AG04450 (cell line): ENCODE data around the gene NKPD1. TPM values are rescaled to one million over a fixed set of nuclear protein-coding genes. Genes with fewer than 3 reads are reported as not detected.
"Not testable (repeated sequence)": the region's sequence is repeated elsewhere in the genome, so short reads cannot be mapped to it uniquely, and the experiment has no call there.

Experiments
- CTCF ChIA-PET: fragments of 300-600, 350-600 bp; formaldehyde crosslinking; extraction: SDS; loops from one replicate; lab custom pipeline; 2022; ENCODE audit warnings: antibody characterized with exemption, inconsistent platforms; lab: Charles Lee
- POLR2A ChIA-PET: fragments of 350-600 bp; formaldehyde crosslinking; extraction: SDS; loops from one replicate; lab custom pipeline; 2021; ENCODE audit warnings: antibody characterized with exemption, inconsistent platforms; lab: Yijun Ruan, JAX
- DNase-seq: peaks from one replicate; pipeline ENCODE4 v3.0.0-alpha.2; 2011; ENCODE audit warnings: low read depth, low spot score
- H3K27ac ChIP-seq: one replicate; pipeline ENCODE4 v1.5.1; 2012; ENCODE audit warnings: low read depth, low read length, control low read depth
- H3K27me3 ChIP-seq: one replicate; pipeline ENCODE4 v1.6.0; 2012; ENCODE audit warnings: low read length; ENCODE audit not compliant: control insufficient read depth, insufficient read depth
- H3K4me3 ChIP-seq: 2 replicates; pipeline ENCODE4 v1.5.1; 2011; ENCODE audit warnings: mild to moderate bottlenecking, low read depth, low read length, control low read depth
- H3K9me3 ChIP-seq: 2 replicates; pipeline ENCODE4 v1.5.1; 2012; ENCODE audit warnings: low read length; ENCODE audit not compliant: control insufficient read depth, insufficient read depth
- polyA plus RNA-seq: library from polyadenylated mRNA; depleted of rRNA; stranded (reverse); fragments of >200 nt; gene quantifications from 2 replicates; pipeline ENCODE4 v1.2.3, GENCODE V29; 2011
- TF ChIP-seq, protein P1 (sequence below): IDR thresholded peaks from 2 replicates; pipeline ENCODE4 v1.5.1; 2011; ENCODE audit warnings: low read depth, low read length, control low read depth, inconsistent platforms

NKPD1 gene
- polyA plus RNA-seq, 1 experiment = 0.04 TPM

DNA sequence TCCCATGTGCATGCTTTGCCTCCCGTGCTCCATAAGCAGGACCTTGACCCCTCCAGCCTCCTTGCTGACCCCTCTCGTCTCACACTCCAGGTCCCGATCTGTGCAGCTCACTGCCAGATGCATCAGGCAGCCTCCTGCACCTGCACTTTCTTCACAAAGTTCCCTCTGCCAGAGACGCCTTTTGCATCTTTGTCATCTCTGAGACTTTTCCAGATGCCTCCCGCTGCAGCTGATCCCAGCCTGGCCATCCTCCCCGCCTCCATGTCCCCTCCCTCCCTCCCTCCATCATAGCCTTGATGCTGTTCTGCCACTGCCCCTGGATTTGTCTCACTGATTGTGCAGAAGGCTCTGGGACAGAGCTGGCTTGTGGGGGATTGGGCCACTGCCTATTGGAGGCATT lies 38.0 kb downstream of the NKPD1 start:
- no peak for DNase-seq
- H3K27me3 ChIP-seq = no peaks in the 10 kb centered on the region
- H3K4me3 ChIP-seq = no peak overlapping the region
- no peaks in the 10 kb centered on the region; the same call in 1 of the 2 replicates for H3K9me3 ChIP-seq
- ChIA-PET CTCF (no interaction called here), POLR2A (no interaction called here)
- TF ChIP-seq, protein P1, sequence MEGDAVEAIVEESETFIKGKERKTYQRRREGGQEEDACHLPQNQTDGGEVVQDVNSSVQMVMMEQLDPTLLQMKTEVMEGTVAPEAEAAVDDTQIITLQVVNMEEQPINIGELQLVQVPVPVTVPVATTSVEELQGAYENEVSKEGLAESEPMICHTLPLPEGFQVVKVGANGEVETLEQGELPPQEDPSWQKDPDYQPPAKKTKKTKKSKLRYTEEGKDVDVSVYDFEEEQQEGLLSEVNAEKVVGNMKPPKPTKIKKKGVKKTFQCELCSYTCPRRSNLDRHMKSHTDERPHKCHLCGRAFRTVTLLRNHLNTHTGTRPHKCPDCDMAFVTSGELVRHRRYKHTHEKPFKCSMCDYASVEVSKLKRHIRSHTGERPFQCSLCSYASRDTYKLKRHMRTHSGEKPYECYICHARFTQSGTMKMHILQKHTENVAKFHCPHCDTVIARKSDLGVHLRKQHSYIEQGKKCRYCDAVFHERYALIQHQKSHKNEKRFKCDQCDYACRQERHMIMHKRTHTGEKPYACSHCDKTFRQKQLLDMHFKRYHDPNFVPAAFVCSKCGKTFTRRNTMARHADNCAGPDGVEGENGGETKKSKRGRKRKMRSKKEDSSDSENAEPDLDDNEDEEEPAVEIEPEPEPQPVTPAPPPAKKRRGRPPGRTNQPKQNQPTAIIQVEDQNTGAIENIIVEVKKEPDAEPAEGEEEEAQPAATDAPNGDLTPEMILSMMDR = no peak
- no peak overlapping the region for H3K27ac ChIP-seq

DNA sequence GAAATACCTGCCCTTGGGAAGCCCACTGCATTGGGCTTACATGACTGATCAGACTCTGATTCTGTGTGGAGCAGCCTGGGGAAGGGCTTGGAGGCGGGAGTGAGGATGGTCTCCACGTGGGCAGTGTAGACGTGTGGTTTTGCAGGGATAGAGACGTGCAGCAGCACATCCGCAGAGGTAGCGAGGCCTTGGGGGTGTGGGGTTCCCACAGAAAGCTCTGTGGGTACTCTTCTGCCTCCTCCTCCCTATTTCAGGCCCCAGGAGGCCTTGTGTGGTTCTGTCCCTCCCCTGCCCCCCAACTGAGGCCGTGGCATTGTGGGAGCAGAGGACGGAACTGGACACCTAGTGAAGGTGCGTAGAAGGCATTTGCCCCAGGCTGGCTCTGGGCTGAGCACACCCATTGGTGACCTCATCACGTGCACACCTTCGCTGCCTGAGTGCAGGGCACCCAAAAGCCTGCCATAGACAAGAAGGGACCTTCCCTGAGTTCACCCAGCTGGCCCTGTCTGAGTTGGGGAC lies 38.9 kb downstream of the NKPD1 start:
- CTCF ChIA-PET = interaction anchor here (0.6 kb wide), 1 partner anchor 237 kb away, joined by 3 read pairs; no protein-coding TSS in a partner anchor
- Histone ChIP-seq H3K4me3 (no peak overlapping the region), H3K9me3 (no peaks in the 10 kb centered on the region; the same call in 1 of the 2 replicates), H3K27ac (no peak overlapping the region), H3K27me3 (no peaks in the 10 kb centered on the region)
- no peak for DNase-seq
- POLR2A ChIA-PET = interaction anchor here (0.6 kb wide), 1 partner anchor 27 kb away, joined by 3 read pairs; no protein-coding TSS in a partner anchor
- TF ChIP-seq, protein P1 = no peak

- no peak overlapping the region for H3K4me3 ChIP-seq
- H3K9me3 ChIP-seq = no peaks in the 10 kb centered on the region
- TF ChIP-seq, protein P1 = no peak
- POLR2A ChIA-PET = no interaction called here
- no peak for DNase-seq
- H3K27ac ChIP-seq = no peak overlapping the region
- no peaks in the 10 kb centered on the region for H3K27me3 ChIP-seq
- CTCF ChIA-PET = no interaction called here
Observed at GRCh38 chr19:45119582-45119981, 41.2 kb downstream of the NKPD1 start.

DNA sequence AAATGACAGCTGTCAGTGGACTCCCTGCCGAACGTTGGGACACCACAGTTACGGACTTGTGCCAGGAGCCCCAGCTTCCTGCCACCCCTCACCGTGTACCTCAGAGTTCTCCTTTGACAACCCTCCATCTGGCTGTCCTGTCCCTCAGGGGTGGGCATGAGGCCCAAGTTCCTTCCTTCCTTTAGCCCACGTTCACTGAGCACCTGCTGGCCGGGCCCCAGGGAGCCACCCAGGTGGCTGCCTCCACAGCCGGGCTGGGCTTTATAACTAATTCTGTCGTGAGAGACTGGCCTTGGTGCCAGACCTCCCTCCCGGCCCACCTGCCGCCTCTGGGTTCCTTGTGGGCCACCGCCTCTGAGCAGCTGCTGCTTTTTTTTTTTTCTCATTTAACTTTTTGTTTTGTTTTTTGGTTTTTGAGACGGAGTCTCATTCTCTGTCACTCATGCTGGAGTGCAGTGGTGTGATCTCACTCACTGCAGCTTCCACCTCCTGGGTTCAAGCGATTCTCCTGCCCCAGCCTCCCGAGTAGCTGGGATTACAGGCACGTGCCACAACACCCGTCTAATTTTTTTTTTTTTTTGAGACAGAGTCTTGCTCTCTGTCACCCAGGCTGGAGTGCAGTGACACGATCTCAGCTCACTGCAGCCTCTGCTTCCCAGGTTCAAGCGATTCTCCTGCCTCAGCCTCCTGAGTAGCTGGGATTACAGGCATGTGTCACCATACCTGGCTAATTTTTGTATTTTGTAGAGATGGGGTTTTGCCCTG lies 42.0 kb downstream of the NKPD1 start:
- H3K27me3 ChIP-seq, H3K9me3 ChIP-seq, POLR2A ChIA-PET, DNase-seq, H3K4me3 ChIP-seq, H3K27ac ChIP-seq, CTCF ChIA-PET: not testable (repeated sequence)

DNA sequence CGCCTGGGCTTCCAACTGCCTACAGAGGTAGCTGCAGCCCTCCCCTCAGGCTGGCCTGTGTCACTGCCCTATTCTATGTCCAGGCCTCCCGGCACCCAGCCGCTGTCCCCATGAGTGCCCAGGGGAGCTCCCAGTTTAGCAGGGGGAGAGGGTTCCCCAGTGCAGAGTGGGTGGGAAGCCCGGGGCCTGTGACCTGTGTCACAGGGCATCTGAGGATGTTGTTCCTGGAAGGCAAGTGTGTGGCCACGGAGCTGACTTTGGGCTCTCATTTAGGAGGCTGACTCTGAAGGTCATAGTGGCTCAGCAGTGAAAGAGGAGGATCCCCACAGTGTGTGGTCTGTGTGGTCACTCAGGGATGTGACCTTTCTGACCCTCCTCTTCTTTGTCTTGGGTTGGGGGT lies 42.7 kb downstream of the NKPD1 start:
- no peak overlapping the region for H3K4me3 ChIP-seq
- TF ChIP-seq, protein P1 = no peak
- H3K9me3 ChIP-seq = no peaks in the 10 kb centered on the region
- no peak for DNase-seq
- no peaks in the 10 kb centered on the region for H3K27me3 ChIP-seq
- CTCF ChIA-PET = interaction anchor here (1.4 kb wide), 1 partner anchor 8 kb away, joined by 5 read pairs; no protein-coding TSS in a partner anchor
- POLR2A ChIA-PET = no interaction called here
- no peak overlapping the region for H3K27ac ChIP-seq
